22Rv1 (cell line): Measurements from ENCODE around the gene PDZRN4.

Experiments used
- H3K27ac ChIP-seq: fragments of 450-650 bp; 2 replicates; pipeline ENCODE4 v1.5.1; 2017
- CTCF ChIP-seq: fragments of 450-650 bp; IDR thresholded peaks from 2 replicates; pipeline ENCODE4 v1.5.1; 2017; ENCODE audit warnings: mild to moderate bottlenecking
- ZFX ChIP-seq: fragments of 450-650 bp; IDR thresholded peaks from 2 replicates; pipeline ENCODE4 v1.6.1; 2017; ENCODE audit warnings: antibody characterized with exemption, borderline replicate concordance

The PDZRN4 gene

GRCh38 chr12:41558671-41559070, 370.6 kb downstream of the PDZRN4 start:
- TF ChIP-seq CTCF, result no peak
- TF ChIP-seq ZFX, result no peak
- no peak overlapping the region for H3K27ac ChIP-seq

- TF ChIP-seq ZFX (no peak), CTCF (no peak)
- no peak overlapping the region for H3K27ac ChIP-seq
Observed at GRCh38 chr12:41563051-41563450, 374.9 kb downstream of the PDZRN4 start.

- TF ChIP-seq CTCF, result peak; percentile 20; the same call in 1 of the 2 replicates
- no peak for TF ChIP-seq ZFX
- H3K27ac ChIP-seq, result no peak overlapping the region
Observed at GRCh38 chr12:41564816-41565215, 376.7 kb downstream of the PDZRN4 start.

GRCh38 chr12:41566703-41567102, 378.6 kb downstream of the PDZRN4 start:
- no peak for TF ChIP-seq CTCF
- TF ChIP-seq ZFX, result no peak
- no peak overlapping the region for H3K27ac ChIP-seq

DNA sequence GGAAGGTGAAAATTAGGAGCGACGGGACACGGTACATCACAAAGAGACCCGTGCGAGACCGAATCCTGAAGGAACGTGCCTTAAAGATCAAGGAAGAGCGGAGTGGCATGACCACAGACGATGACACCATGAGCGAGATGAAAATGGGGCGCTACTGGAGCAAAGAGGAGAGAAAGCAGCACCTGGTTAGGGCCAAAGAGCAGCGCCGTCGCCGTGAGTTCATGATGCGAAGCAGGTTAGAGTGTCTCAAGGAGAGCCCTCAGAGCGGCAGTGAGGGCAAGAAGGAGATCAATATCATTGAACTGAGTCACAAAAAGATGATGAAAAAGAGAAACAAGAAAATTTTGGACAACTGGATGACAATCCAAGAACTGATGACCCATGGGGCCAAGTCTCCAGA, 385.3 kb downstream of the PDZRN4 start:
- no peak overlapping the region for H3K27ac ChIP-seq

GRCh38 chr12:41576925-41577324, 388.8 kb downstream of the PDZRN4 start:
- no peak overlapping the region for H3K27ac ChIP-seq
- TF ChIP-seq ZFX (no peak), CTCF (no peak)

More for the DNA sequence above, 385.3 kb downstream of the PDZRN4 start:
- TF ChIP-seq CTCF (no peak), ZFX (no peak)

GRCh38 chr12:41577995-41578394, 389.9 kb downstream of the PDZRN4 start:
- TF ChIP-seq ZFX, result no peak
- TF ChIP-seq CTCF, result no peak

More at GRCh38 chr12:41577995-41578394, 389.9 kb downstream of the PDZRN4 start:
- H3K27ac ChIP-seq, result no peak overlapping the region
